RWPE2 (cell line): Measurements from ENCODE around the gene TTYH1.

ENCODE experiments used
- ATAC-seq: fragments of 200-7000 bp; cut with Tn5 transposase; 3 replicates; pipeline ENCODE4 v1.9.1; 2021; ENCODE audit warnings: low read depth
- DNase-seq: peaks from one replicate; pipeline ENCODE4 v3.0.0-alpha.2; 2020; ENCODE audit warnings: low spot score
- H3K27ac ChIP-seq: fragments of 450-650 bp; 2 replicates; pipeline ENCODE4 v1.5.1; 2017; ENCODE audit warnings: mild to moderate bottlenecking; ENCODE audit not compliant: poor library complexity, severe bottlenecking
- H3K27me3 ChIP-seq: fragments of 250-450 bp; sonication (Bioruptor Pico); 2 replicates; pipeline ENCODE4 v1.5.1; 2021; ENCODE audit warnings: mild to moderate bottlenecking, moderate library complexity; ENCODE audit not compliant: insufficient read depth, poor library complexity, severe bottlenecking
- H3K36me3 ChIP-seq: fragments of 250-450 bp; sonication (Bioruptor Pico); 2 replicates; pipeline ENCODE4 v1.5.1; 2020; ENCODE audit warnings: low read depth, mild to moderate bottlenecking, moderate library complexity
- H3K4me1 ChIP-seq: fragments of 250-450 bp; sonication (Bioruptor Pico); 2 replicates; pipeline ENCODE4 v1.5.1; 2021; ENCODE audit warnings: mild to moderate bottlenecking, moderate library complexity; ENCODE audit not compliant: insufficient read depth, poor library complexity, severe bottlenecking
- H3K4me3 ChIP-seq: fragments of 250-450 bp; sonication (Bioruptor Pico); 2 replicates; pipeline ENCODE4 v1.5.1; 2021; ENCODE audit warnings: mild to moderate bottlenecking, moderate library complexity; ENCODE audit not compliant: severe bottlenecking
- H3K9me3 ChIP-seq: fragments of 250-450 bp; sonication (Bioruptor Pico); 2 replicates; pipeline ENCODE4 v1.5.1; 2021; ENCODE audit warnings: mild to moderate bottlenecking, moderate library complexity; ENCODE audit not compliant: severe bottlenecking
- CTCF ChIP-seq: fragments of 450-650 bp; IDR thresholded peaks from one replicate; pipeline ENCODE4 v1.5.1; 2017; ENCODE audit warnings: mild to moderate bottlenecking, moderate library complexity; ENCODE audit not compliant: poor library complexity, severe bottlenecking

The TTYH1 gene

GRCh38 chr19:54459282-54460229, 44.3 kb downstream of the TTYH1 start:
- H3K4me1 ChIP-seq: no peaks in the 10 kb centered on the region
- no peaks in the 10 kb centered on the region for H3K9me3 ChIP-seq
- H3K36me3 ChIP-seq: peaks cover 63% of the 10 kb centered on the region
- ATAC-seq (no peak), DNase-seq (no peak)
- no peak overlapping the region for H3K4me3 ChIP-seq
- TF ChIP-seq CTCF: no peak
- no peaks in the 10 kb centered on the region for H3K27me3 ChIP-seq
- H3K27ac ChIP-seq: no peak overlapping the region

GRCh38 chr19:54460230-54461005, 45.2 kb downstream of the TTYH1 start:
- Histone ChIP-seq H3K27me3 (no peaks in the 10 kb centered on the region), H3K4me1 (no peaks in the 10 kb centered on the region), H3K27ac (no peak overlapping the region), H3K9me3 (no peaks in the 10 kb centered on the region), H3K36me3 (peaks cover 54% of the 10 kb centered on the region), H3K4me3 (no peak overlapping the region)
- no peak for TF ChIP-seq CTCF
- DNase-seq (no peak), ATAC-seq (no peak)

DNA sequence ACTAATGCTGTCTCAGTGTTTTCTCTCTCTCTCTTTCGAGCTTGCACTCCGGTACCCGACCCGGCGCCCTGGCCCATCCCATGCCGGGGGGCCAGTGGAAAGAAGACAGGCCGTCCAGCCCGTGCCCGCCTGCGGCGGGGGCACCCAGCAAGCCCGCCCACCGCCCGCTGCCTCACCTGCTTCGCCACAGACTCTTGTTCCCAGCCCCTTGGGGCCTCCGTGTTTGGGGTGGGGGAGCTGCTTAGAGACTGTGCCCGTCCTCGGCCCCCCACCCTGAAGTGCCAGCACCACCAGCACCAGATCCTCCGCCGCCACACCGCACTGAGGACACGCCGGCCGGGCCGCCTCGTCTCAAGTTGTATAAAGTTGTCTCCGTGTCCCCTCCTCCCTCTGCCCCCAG, 45.9 kb downstream of the TTYH1 start:
- no peaks in the 10 kb centered on the region for H3K4me1 ChIP-seq
- ATAC-seq (no peak), DNase-seq (no peak)
- H3K27ac ChIP-seq: no peak overlapping the region
- peaks cover 47% of the 10 kb centered on the region for H3K36me3 ChIP-seq
- no peaks in the 10 kb centered on the region for H3K27me3 ChIP-seq
- no peaks in the 10 kb centered on the region for H3K9me3 ChIP-seq
- TF ChIP-seq CTCF: no peak
- no peak overlapping the region for H3K4me3 ChIP-seq

DNA sequence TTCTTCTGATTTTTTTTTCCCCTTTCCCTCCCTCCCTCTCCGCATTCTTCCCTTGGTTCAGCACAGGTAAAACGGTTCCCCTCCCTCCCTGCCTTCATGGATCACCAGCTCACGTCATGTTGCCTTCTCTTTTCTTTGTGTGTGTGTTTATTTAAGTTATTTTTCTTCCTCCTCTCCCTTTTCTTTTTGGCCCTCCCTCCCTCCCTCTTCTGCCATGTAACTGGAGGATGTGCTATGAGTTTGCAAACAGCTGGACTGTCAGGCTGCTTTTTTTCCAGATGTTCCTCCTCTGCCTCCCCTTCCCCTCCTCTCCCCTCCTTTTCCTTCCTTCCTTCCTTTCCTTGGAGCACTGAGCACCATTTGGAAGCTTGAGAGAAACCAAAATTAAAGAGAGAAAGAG, 46.3 kb downstream of the TTYH1 start:
- H3K4me3 ChIP-seq: no peak overlapping the region
- H3K36me3 ChIP-seq: peaks cover 45% of the 10 kb centered on the region
- no peaks in the 10 kb centered on the region for H3K27me3 ChIP-seq
- no peak for DNase-seq
- no peak for TF ChIP-seq CTCF
- H3K27ac ChIP-seq: peak overlapping the region; percentile 91
- no peak for ATAC-seq
- no peaks in the 10 kb centered on the region for H3K9me3 ChIP-seq
- no peaks in the 10 kb centered on the region for H3K4me1 ChIP-seq
